Measurements from ENCODE around the gene ATF6. TPM values are rescaled to one million over a fixed set of nuclear protein-coding genes. Genes with fewer than 3 reads are reported as not detected.
A peak's percentile ranks its signal among the peaks of the same experiment; 100 is the strongest.

The ATF6 gene
- total RNA-seq, 1 donor from 2014 or later, result 31.3 TPM

- no peak overlapping the region for H3K27ac ChIP-seq
- H3K4me3 ChIP-seq, result no peak overlapping the region
- H3K27me3 ChIP-seq (ENCODE audit: low read depth), result no peaks in the 10 kb centered on the region
- ATAC-seq, result no peak
- intact Hi-C loops (cut with DNase I), result no loop called here
- H3K4me1 ChIP-seq, result no peaks in the 10 kb centered on the region
- TF ChIP-seq, protein P1, sequence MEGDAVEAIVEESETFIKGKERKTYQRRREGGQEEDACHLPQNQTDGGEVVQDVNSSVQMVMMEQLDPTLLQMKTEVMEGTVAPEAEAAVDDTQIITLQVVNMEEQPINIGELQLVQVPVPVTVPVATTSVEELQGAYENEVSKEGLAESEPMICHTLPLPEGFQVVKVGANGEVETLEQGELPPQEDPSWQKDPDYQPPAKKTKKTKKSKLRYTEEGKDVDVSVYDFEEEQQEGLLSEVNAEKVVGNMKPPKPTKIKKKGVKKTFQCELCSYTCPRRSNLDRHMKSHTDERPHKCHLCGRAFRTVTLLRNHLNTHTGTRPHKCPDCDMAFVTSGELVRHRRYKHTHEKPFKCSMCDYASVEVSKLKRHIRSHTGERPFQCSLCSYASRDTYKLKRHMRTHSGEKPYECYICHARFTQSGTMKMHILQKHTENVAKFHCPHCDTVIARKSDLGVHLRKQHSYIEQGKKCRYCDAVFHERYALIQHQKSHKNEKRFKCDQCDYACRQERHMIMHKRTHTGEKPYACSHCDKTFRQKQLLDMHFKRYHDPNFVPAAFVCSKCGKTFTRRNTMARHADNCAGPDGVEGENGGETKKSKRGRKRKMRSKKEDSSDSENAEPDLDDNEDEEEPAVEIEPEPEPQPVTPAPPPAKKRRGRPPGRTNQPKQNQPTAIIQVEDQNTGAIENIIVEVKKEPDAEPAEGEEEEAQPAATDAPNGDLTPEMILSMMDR (IDR thresholded peaks at IDR 0.05), result no peak
- H3K9me3 ChIP-seq, result no peaks in the 10 kb centered on the region
- DNase-seq, result no peak
- no peaks in the 10 kb centered on the region for H3K36me3 ChIP-seq
Measured at GRCh38 chr1:161902182-161902581, 136.1 kb downstream of the ATF6 start.

- Histone ChIP-seq H3K27ac (no peak overlapping the region), H3K4me3 (no peak overlapping the region), H3K36me3 (no peaks in the 10 kb centered on the region), H3K4me1 (no peaks in the 10 kb centered on the region), H3K27me3 (ENCODE audit: low read depth) (no peaks in the 10 kb centered on the region), H3K9me3 (no peaks in the 10 kb centered on the region)
- TF ChIP-seq, protein P1 (IDR thresholded peaks at IDR 0.05), result peak; percentile 45
- intact Hi-C loops (cut with DNase I), result no loop called here
- ATAC-seq (peak; percentile 61 to 74), DNase-seq (no peak)
Measured at GRCh38 chr1:161905269-161905884, 139.3 kb downstream of the ATF6 start.

GRCh38 chr1:161907265-161907664 lies 141.1 kb downstream of the ATF6 start:
- no peaks in the 10 kb centered on the region for H3K4me1 ChIP-seq
- no peak for DNase-seq
- no peak overlapping the region for H3K4me3 ChIP-seq
- no peak for ATAC-seq
- peaks cover 1% of the 10 kb centered on the region for H3K36me3 ChIP-seq
- no peak overlapping the region for H3K27ac ChIP-seq
- H3K9me3 ChIP-seq, result no peaks in the 10 kb centered on the region
- intact Hi-C loops (cut with DNase I), result no loop called here
- no peaks in the 10 kb centered on the region for H3K27me3 ChIP-seq (ENCODE audit: low read depth)
- TF ChIP-seq, protein P1 (IDR thresholded peaks at IDR 0.05), result no peak

DNA sequence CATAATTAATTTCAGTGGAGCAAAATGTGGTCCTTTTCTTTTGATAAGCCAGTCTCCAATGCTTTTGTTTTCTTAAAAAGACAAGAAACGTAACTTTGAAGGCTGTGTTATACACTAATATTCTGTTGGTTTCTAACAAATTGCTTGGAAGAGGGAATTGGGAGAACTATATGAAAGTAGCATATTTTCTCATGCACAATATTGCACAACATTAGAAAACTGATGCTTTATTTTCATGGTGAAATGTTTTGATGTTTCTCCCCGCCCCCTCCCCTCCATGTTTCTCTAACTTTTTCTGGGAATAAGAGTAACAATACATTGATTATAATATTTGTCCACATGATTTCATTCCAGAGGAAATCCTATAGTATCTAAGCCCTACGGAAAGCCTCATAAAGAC lies 142.1 kb downstream of the ATF6 start:
- intact Hi-C loops (cut with DNase I), result no loop called here
- Histone ChIP-seq H3K4me1 (no peaks in the 10 kb centered on the region), H3K4me3 (no peak overlapping the region)

GRCh38 chr1:161910604-161911003 lies 144.5 kb downstream of the ATF6 start:
- H3K4me1 ChIP-seq, result no peaks in the 10 kb centered on the region
- H3K36me3 ChIP-seq, result peaks cover 30% of the 10 kb centered on the region
- H3K27me3 ChIP-seq (ENCODE audit: low read depth), result no peaks in the 10 kb centered on the region
- H3K4me3 ChIP-seq, result no peak overlapping the region
- DNase-seq, result no peak
- intact Hi-C loops (cut with DNase I), result no loop called here
- H3K9me3 ChIP-seq, result no peaks in the 10 kb centered on the region
- H3K27ac ChIP-seq, result no peak overlapping the region
- TF ChIP-seq, protein P1 (IDR thresholded peaks at IDR 0.05), result no peak
- no peak for ATAC-seq

More for the DNA sequence above, 142.1 kb downstream of the ATF6 start:
- H3K9me3 ChIP-seq, result no peaks in the 10 kb centered on the region
- peaks cover 11% of the 10 kb centered on the region for H3K36me3 ChIP-seq
- no peak for ATAC-seq
- H3K27me3 ChIP-seq (ENCODE audit: low read depth), result no peaks in the 10 kb centered on the region
- no peak overlapping the region for H3K27ac ChIP-seq
- TF ChIP-seq, protein P1 (IDR thresholded peaks at IDR 0.05), result no peak
- DNase-seq, result no peak
